WTC11 (cell line): Measurements from ENCODE around the gene SPATA2L. TPM values are rescaled to one million over a fixed set of nuclear protein-coding genes. Genes with fewer than 3 reads are reported as not detected.

ENCODE experiments used
- CREB1 ChIP-seq: sonication (generic); formaldehyde crosslinking; IDR thresholded peaks from 2 replicates; pipeline ENCODE4 v1.8.0; 2023; ENCODE audit warnings: mild to moderate bottlenecking, missing genetic modification reagents
- FOXP1 ChIP-seq: sonication (generic); formaldehyde crosslinking; IDR thresholded peaks from 2 replicates; pipeline ENCODE4 v1.8.0; 2022; ENCODE audit warnings: missing genetic modification reagents, mild to moderate bottlenecking, moderate library complexity, borderline replicate concordance
- GRHL2 ChIP-seq: fragments of 250-450 bp; sonication (Bioruptor Pico); IDR thresholded peaks from 2 replicates; pipeline ENCODE4 v1.8.0; 2022; ENCODE audit warnings: mild to moderate bottlenecking, moderate library complexity; ENCODE audit not compliant: insufficient replicate concordance, severe bottlenecking
- HMGA2 ChIP-seq: fragments of 250-450 bp; sonication (Bioruptor Pico); IDR thresholded peaks from 2 replicates; pipeline ENCODE4 v1.4.0; 2021; ENCODE audit warnings: mild to moderate bottlenecking, moderate library complexity
- JUN ChIP-seq: sonication (generic); formaldehyde crosslinking; IDR thresholded peaks from 2 replicates; pipeline ENCODE4 v1.8.0; 2023; ENCODE audit warnings: mild to moderate bottlenecking, missing genetic modification reagents
- NFATC4 ChIP-seq: fragments of 250-450 bp; sonication (Bioruptor Pico); IDR thresholded peaks from 2 replicates; pipeline ENCODE4 v1.9.0; 2021; ENCODE audit warnings: mild to moderate bottlenecking
- RELA ChIP-seq: sonication (generic); formaldehyde crosslinking; IDR thresholded peaks from 2 replicates; pipeline ENCODE4 v1.8.1; 2022; ENCODE audit warnings: missing genetic modification reagents, mild to moderate bottlenecking, borderline replicate concordance
- RORB ChIP-seq: fragments of 250-450 bp; sonication (Bioruptor Pico); IDR thresholded peaks from 2 replicates; pipeline ENCODE4 v1.9.0; 2021; ENCODE audit warnings: mild to moderate bottlenecking
- SOX15 ChIP-seq: fragments of 250-450 bp; sonication (Bioruptor Pico); IDR thresholded peaks from 2 replicates; pipeline ENCODE4 v1.9.0; 2021; ENCODE audit warnings: mild to moderate bottlenecking
- SP1 ChIP-seq: sonication (generic); formaldehyde crosslinking; conservative IDR thresholded peaks from 2 replicates; pipeline ENCODE4 v1.8.1; 2022; ENCODE audit warnings: missing genetic modification reagents
- TP53 ChIP-seq: sonication (generic); formaldehyde crosslinking; IDR thresholded peaks from 2 replicates; pipeline ENCODE4 v1.8.1; 2023; ENCODE audit warnings: mild to moderate bottlenecking, missing genetic modification reagents
- ZBTB21 ChIP-seq: sonication (generic); formaldehyde crosslinking; IDR thresholded peaks from 2 replicates; pipeline ENCODE4 v1.8.1; 2023; ENCODE audit warnings: mild to moderate bottlenecking, missing genetic modification reagents, borderline replicate concordance
- ZNF121 ChIP-seq: sonication (generic); formaldehyde crosslinking; IDR thresholded peaks from 2 replicates; pipeline ENCODE4 v1.8.0; 2023; ENCODE audit warnings: missing genetic modification reagents
- ZNF423 ChIP-seq: fragments of 250-450 bp; sonication (Bioruptor Pico); IDR thresholded peaks from 2 replicates; pipeline ENCODE4 v2.1.2; 2022; ENCODE audit warnings: mild to moderate bottlenecking, moderate library complexity
- total RNA-seq: library from RNA; stranded (reverse); gene quantifications from 3 replicates; pipeline ENCODE4 v1.2.3, GENCODE V29; 2021
- TF ChIP-seq, protein P1 (sequence below): sonication (generic); formaldehyde crosslinking; IDR thresholded peaks from 2 replicates; pipeline ENCODE4 v1.8.0; 2023; ENCODE audit warnings: missing genetic modification reagents
- TF ChIP-seq, protein P2 (sequence below): sonication (generic); formaldehyde crosslinking; IDR thresholded peaks from 2 replicates; pipeline ENCODE4 v1.8.0; 2023; ENCODE audit warnings: missing genetic modification reagents, mild to moderate bottlenecking, borderline replicate concordance
- TF ChIP-seq, protein P3 (sequence below): fragments of 250-450 bp; sonication (Bioruptor Pico); IDR thresholded peaks from 2 replicates; pipeline ENCODE4 v2.1.2; 2022; ENCODE audit warnings: mild to moderate bottlenecking, moderate library complexity
- TF ChIP-seq, protein P4 (sequence below): sonication (generic); formaldehyde crosslinking; IDR thresholded peaks from 2 replicates; pipeline ENCODE4 v1.8.1; 2023; ENCODE audit warnings: mild to moderate bottlenecking, missing genetic modification reagents
- TF ChIP-seq, protein P5 (sequence below): fragments of 250-450 bp; sonication (Bioruptor Pico); IDR thresholded peaks from 2 replicates; pipeline ENCODE4 v1.9.0; 2021; ENCODE audit warnings: mild to moderate bottlenecking
- TF ChIP-seq, protein P6 (sequence below): sonication (generic); formaldehyde crosslinking; IDR thresholded peaks from 2 replicates; pipeline ENCODE4 v1.8.1; 2023; ENCODE audit warnings: mild to moderate bottlenecking, moderate library complexity, missing genetic modification reagents
- TF ChIP-seq, protein P7 (sequence below): sonication (generic); formaldehyde crosslinking; conservative IDR thresholded peaks from 2 replicates; pipeline ENCODE4 v1.8.1; 2022; ENCODE audit warnings: mild to moderate bottlenecking, missing genetic modification reagents
- TF ChIP-seq, protein P8 (sequence below): sonication (generic); formaldehyde crosslinking; IDR thresholded peaks from 2 replicates; pipeline ENCODE4 v1.8.1; 2023; ENCODE audit warnings: mild to moderate bottlenecking, missing genetic modification reagents, moderate library complexity
- TF ChIP-seq, protein P9 (sequence below): sonication (generic); formaldehyde crosslinking; IDR thresholded peaks from 2 replicates; pipeline ENCODE4 v1.8.1; 2022; ENCODE audit warnings: missing genetic modification reagents, borderline replicate concordance

The SPATA2L gene
- total RNA-seq, 1 experiment from 2014 or later: 15.7 TPM

DNA sequence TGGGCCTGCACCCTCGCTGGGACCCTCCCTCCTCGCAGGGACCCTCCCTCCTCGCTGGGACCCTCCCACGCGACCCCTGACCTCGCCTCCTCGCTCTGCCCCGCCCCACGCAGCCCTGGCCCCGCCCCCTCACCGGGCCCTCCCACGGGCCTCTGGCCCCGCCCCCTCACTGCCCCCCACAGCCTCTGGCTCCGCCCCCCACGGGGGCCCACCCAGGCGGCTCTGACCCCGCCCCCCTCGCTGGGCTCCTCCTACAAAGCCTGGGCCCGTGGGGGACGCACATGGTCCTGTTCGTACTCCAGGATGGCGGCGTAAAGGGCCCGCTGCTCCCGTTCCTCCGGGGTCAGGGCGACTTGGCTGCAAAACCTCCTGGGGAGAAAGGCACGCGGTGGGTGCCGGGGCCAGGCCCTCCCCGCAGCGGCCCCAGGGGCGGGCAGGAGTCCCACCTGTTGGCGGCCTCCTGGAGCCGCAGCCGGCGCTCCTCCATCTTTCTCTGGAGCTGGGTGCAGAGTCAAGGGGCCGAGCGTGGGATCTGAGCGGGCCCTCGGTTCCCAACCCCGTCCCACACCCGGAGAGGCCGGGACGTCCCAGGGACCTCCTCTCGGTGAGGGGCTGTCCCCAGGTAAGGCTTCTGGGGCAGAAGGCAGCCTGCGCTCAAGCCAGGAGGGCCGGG is 10.2 kb upstream of the SPATA2L start (continued):
- TF ChIP-seq SP1: peak; percentile 56; the same call in 1 of the 2 replicates
- TF ChIP-seq, protein P1, sequence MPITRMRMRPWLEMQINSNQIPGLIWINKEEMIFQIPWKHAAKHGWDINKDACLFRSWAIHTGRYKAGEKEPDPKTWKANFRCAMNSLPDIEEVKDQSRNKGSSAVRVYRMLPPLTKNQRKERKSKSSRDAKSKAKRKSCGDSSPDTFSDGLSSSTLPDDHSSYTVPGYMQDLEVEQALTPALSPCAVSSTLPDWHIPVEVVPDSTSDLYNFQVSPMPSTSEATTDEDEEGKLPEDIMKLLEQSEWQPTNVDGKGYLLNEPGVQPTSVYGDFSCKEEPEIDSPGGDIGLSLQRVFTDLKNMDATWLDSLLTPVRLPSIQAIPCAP (CRISPR knock-in tag): no peak
- no peak for TF ChIP-seq JUN (CRISPR knock-in tag)
- no peak for TF ChIP-seq ZNF121
- no peak for TF ChIP-seq SOX15
- TF ChIP-seq, protein P2, sequence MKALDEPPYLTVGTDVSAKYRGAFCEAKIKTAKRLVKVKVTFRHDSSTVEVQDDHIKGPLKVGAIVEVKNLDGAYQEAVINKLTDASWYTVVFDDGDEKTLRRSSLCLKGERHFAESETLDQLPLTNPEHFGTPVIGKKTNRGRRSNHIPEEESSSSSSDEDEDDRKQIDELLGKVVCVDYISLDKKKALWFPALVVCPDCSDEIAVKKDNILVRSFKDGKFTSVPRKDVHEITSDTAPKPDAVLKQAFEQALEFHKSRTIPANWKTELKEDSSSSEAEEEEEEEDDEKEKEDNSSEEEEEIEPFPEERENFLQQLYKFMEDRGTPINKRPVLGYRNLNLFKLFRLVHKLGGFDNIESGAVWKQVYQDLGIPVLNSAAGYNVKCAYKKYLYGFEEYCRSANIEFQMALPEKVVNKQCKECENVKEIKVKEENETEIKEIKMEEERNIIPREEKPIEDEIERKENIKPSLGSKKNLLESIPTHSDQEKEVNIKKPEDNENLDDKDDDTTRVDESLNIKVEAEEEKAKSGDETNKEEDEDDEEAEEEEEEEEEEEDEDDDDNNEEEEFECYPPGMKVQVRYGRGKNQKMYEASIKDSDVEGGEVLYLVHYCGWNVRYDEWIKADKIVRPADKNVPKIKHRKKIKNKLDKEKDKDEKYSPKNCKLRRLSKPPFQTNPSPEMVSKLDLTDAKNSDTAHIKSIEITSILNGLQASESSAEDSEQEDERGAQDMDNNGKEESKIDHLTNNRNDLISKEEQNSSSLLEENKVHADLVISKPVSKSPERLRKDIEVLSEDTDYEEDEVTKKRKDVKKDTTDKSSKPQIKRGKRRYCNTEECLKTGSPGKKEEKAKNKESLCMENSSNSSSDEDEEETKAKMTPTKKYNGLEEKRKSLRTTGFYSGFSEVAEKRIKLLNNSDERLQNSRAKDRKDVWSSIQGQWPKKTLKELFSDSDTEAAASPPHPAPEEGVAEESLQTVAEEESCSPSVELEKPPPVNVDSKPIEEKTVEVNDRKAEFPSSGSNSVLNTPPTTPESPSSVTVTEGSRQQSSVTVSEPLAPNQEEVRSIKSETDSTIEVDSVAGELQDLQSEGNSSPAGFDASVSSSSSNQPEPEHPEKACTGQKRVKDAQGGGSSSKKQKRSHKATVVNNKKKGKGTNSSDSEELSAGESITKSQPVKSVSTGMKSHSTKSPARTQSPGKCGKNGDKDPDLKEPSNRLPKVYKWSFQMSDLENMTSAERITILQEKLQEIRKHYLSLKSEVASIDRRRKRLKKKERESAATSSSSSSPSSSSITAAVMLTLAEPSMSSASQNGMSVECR (CRISPR knock-in tag): peak; percentile 62; the same call in 1 of the 2 replicates
- TF ChIP-seq, protein P3, sequence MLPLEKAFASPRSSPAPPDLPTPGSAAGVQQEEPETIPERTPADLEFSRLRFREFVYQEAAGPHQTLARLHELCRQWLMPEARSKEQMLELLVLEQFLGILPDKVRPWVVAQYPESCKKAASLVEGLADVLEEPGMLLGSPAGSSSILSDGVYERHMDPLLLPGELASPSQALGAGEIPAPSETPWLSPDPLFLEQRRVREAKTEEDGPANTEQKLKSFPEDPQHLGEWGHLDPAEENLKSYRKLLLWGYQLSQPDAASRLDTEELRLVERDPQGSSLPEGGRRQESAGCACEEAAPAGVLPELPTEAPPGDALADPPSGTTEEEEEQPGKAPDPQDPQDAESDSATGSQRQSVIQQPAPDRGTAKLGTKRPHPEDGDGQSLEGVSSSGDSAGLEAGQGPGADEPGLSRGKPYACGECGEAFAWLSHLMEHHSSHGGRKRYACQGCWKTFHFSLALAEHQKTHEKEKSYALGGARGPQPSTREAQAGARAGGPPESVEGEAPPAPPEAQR (CRISPR knock-in tag): no peak
- TF ChIP-seq NFATC4 (CRISPR knock-in tag): no peak
- no peak for TF ChIP-seq RELA (CRISPR knock-in tag)
- TF ChIP-seq, protein P4, sequence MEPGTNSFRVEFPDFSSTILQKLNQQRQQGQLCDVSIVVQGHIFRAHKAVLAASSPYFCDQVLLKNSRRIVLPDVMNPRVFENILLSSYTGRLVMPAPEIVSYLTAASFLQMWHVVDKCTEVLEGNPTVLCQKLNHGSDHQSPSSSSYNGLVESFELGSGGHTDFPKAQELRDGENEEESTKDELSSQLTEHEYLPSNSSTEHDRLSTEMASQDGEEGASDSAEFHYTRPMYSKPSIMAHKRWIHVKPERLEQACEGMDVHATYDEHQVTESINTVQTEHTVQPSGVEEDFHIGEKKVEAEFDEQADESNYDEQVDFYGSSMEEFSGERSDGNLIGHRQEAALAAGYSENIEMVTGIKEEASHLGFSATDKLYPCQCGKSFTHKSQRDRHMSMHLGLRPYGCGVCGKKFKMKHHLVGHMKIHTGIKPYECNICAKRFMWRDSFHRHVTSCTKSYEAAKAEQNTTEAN (CRISPR knock-in tag): no peak
- TF ChIP-seq, protein P5, sequence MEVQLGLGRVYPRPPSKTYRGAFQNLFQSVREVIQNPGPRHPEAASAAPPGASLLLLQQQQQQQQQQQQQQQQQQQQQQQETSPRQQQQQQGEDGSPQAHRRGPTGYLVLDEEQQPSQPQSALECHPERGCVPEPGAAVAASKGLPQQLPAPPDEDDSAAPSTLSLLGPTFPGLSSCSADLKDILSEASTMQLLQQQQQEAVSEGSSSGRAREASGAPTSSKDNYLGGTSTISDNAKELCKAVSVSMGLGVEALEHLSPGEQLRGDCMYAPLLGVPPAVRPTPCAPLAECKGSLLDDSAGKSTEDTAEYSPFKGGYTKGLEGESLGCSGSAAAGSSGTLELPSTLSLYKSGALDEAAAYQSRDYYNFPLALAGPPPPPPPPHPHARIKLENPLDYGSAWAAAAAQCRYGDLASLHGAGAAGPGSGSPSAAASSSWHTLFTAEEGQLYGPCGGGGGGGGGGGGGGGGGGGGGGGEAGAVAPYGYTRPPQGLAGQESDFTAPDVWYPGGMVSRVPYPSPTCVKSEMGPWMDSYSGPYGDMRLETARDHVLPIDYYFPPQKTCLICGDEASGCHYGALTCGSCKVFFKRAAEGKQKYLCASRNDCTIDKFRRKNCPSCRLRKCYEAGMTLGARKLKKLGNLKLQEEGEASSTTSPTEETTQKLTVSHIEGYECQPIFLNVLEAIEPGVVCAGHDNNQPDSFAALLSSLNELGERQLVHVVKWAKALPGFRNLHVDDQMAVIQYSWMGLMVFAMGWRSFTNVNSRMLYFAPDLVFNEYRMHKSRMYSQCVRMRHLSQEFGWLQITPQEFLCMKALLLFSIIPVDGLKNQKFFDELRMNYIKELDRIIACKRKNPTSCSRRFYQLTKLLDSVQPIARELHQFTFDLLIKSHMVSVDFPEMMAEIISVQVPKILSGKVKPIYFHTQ: no peak
- TF ChIP-seq, protein P6, sequence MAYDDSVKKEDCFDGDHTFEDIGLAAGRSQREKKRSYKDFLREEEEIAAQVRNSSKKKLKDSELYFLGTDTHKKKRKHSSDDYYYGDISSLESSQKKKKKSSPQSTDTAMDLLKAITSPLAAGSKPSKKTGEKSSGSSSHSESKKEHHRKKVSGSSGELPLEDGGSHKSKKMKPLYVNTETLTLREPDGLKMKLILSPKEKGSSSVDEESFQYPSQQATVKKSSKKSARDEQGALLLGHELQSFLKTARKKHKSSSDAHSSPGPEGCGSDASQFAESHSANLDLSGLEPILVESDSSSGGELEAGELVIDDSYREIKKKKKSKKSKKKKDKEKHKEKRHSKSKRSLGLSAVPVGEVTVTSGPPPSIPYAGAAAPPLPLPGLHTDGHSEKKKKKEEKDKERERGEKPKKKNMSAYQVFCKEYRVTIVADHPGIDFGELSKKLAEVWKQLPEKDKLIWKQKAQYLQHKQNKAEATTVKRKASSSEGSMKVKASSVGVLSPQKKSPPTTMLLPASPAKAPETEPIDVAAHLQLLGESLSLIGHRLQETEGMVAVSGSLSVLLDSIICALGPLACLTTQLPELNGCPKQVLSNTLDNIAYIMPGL (CRISPR knock-in tag): no peak
- TF ChIP-seq, protein P7, sequence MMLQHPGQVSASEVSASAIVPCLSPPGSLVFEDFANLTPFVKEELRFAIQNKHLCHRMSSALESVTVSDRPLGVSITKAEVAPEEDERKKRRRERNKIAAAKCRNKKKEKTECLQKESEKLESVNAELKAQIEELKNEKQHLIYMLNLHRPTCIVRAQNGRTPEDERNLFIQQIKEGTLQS (CRISPR knock-in tag): no peak
- TF ChIP-seq TP53: no peak
- TF ChIP-seq FOXP1 (CRISPR knock-in tag): peak; percentile 67; the same call in 1 of the 2 replicates
- TF ChIP-seq, protein P8, sequence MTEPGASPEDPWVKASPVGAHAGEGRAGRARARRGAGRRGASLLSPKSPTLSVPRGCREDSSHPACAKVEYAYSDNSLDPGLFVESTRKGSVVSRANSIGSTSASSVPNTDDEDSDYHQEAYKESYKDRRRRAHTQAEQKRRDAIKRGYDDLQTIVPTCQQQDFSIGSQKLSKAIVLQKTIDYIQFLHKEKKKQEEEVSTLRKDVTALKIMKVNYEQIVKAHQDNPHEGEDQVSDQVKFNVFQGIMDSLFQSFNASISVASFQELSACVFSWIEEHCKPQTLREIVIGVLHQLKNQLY (CRISPR knock-in tag): no peak
- TF ChIP-seq ZNF423: peak; percentile 57; the same call in 1 of the 2 replicates
- TF ChIP-seq ZBTB21: no peak
- TF ChIP-seq HMGA2 (CRISPR knock-in tag): no peak
- TF ChIP-seq, protein P9, sequence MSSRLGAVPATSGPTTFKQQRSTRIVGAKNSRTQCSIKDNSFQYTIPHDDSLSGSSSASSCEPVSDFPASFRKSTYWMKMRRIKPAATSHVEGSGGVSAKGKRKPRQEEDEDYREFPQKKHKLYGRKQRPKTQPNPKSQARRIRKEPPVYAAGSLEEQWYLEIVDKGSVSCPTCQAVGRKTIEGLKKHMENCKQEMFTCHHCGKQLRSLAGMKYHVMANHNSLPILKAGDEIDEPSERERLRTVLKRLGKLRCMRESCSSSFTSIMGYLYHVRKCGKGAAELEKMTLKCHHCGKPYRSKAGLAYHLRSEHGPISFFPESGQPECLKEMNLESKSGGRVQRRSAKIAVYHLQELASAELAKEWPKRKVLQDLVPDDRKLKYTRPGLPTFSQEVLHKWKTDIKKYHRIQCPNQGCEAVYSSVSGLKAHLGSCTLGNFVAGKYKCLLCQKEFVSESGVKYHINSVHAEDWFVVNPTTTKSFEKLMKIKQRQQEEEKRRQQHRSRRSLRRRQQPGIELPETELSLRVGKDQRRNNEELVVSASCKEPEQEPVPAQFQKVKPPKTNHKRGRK (CRISPR knock-in tag): no peak
- no peak for TF ChIP-seq CREB1 (CRISPR knock-in tag)
- TF ChIP-seq RORB (CRISPR knock-in tag): no peak
- TF ChIP-seq GRHL2 (CRISPR knock-in tag): no peak
